Activated CD4-positive, alpha-beta T cell treated with anti-CD3 and anti-CD28 coated beads, Interleukin-2, amount 50 U/mL, for 4 hours (primary cell): Measurements from ENCODE around the gene SLC17A5.
"Not testable (repeated sequence)": the region's sequence is repeated elsewhere in the genome, so short reads cannot be mapped to it uniquely, and the experiment has no call there.

ENCODE experiments used
- DNase-seq, 2 experiments: peaks; one replicate each; pipeline ENCODE4 v3.0.0-alpha.2; 2020

SLC17A5 gene

DNA sequence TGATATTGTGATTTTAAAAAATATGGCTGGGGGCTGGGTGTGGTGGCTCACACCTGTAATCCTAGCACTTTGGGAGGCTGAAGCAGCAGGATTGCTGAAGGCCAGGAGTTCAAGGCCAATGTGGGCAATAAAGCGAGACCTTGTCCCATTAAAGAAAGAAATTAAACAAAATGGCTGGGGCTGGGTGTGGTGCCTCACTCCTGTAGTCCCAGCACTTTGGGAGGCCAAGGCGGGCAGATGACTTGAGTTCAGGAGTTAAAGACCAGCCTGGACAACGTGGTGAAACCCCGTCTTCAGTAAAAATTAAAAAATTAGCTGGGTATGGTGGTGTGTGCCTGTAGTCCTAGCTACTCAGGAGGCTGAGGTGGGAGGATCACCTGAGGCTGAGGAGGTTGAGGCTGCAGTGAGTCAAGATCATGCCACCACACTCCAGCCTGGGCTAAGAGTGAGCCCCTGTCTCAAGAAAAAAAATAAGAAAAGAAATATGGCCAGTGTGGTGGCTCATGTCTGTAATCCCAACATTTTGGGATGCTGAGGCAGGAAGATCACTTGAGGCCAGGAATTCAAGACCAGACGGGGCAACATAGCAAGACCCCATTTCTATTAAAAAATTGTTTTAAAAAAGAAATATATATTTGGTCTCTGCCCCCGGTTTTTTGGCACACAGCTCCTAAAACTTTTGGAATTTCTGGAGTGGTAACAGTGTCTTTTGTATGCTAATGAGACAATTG is 39.8 kb downstream of the SLC17A5 start:
- DNase-seq: no peak

DNA sequence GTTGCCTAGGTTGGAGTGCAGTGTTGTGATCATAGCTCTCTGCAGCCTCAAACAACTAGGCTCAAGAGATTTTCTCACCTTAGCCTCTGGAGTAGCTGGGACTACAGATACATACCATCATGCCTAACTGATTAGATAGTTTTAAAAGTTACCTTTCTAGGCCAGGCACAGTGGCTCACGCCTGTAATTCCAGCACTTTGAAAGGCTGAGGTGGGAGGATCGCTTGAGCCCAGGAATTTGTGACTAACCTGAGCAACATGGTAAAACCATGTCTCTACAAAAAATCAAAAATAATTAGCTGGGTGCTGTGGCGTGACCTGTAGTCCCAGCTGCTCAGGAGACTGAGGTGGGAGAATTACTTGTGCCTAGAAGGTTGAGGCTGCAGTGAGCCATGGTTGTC is 41.2 kb downstream of the SLC17A5 start:
- no peak for DNase-seq

DNA sequence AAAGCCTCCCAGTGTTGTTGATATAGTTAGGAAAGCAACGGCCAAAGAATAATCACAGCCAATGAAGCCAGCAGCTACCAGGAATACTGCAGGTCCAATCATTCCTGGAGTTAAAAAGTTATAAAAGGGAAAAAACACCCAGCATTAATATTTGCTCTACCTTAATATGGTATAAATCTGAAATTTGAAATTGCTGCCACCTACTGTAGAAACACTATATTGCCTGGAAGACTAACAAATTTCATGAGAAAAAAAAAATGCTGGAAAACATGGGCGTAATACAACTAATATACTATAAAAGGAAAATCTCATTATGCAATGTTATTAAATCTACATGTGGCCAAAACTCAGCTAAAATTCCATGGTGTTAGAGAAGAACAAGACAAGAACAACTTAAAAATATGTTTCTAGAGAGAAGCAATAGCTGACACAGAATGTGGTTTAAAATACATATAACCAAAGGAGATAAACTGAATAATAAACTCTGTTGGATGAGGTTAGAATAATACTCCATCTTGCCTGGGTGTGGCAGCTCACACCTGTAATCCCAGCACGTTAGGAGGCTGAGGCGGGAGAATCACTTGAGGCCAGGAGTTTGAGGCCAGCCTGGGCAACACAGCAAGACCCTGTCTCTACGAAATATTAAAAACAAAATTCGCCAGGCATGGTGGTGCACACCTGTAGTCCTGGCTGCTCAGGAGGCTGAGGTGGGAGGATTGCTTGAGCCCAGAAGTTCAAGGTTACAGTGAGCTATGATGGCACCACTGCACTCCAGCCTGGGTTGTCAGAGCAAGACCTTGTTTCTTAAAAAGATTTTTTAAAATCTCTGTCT is 43.1 kb downstream of the SLC17A5 start:
- no peak for DNase-seq

DNA sequence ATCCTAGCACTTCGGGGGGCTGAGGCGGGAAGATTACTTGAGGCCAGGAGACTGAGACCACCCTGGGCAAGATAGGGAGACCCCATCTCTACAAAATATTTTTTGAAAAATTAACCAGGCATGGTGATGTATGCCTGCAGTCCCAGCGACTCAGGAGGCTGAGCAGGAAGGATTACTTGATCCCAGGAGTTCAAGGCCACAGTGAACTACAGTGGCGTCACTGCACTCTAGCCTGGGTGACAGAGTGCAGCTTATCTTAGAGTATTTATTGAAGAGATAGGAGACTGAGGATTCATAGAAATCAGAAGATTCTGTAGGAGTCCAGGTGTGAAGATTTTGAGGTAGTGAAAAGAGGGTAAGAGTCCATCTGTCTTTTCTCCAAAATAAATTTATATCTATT is 45.0 kb downstream of the SLC17A5 start:
- DNase-seq: no peak

DNA sequence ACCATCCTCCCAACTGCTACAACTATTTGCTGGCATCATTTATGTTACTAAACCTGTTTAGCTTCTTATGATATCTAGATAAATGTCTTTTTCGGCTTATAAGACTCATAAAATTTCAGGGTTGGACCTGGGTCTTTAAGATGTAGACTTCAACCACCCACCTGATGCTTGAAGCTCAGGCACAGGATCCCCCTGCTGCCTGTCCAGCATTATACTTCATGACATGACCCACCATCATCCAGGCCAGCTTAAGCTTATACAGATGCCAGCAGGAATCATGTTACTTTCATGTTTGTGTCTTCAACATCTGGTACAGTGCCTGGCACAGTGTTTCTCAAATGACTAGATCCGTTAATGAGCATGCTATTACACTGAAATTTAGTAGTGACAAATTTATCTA is 47.4 kb downstream of the SLC17A5 start:
- DNase-seq: no peak

DNA sequence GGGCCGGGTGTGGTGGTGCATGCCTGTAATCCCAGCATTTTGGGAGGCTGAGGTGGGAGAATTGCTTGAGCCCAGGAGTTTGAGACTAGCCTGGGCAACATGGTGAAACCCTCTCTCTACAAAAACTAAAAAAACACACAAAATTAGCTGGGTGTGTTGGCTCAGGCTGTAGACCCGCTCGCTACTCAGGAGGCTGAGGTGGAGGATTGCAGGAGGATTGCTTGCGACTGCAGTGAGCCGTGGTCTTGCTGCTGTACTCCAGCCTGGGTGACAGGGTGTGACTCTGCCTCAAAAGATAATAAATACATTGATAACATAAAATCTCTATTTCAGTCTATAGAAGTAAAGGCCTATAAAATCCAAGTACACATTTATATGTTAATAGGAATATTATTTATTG is 49.3 kb downstream of the SLC17A5 start:
- no peak for DNase-seq

DNA sequence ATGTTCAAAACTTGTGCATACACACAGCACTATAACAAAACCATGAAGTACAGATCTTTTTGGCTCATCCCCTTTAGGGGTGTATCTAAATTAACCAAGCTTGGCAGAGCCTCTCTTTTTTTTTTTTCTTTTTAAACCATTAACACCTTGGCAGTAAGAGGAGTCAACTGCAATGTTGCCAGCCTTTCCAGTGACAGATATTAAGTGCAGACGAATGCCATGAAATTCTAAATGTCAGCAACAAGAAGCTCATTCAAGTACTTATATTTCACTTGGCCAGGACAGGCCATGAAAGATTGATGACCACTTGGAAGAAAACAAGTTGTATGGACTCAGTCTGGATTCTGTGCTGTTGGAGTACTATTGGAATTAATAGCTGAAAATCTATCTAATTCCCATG is 49.8 kb downstream of the SLC17A5 start:
- no peak for DNase-seq

DNA sequence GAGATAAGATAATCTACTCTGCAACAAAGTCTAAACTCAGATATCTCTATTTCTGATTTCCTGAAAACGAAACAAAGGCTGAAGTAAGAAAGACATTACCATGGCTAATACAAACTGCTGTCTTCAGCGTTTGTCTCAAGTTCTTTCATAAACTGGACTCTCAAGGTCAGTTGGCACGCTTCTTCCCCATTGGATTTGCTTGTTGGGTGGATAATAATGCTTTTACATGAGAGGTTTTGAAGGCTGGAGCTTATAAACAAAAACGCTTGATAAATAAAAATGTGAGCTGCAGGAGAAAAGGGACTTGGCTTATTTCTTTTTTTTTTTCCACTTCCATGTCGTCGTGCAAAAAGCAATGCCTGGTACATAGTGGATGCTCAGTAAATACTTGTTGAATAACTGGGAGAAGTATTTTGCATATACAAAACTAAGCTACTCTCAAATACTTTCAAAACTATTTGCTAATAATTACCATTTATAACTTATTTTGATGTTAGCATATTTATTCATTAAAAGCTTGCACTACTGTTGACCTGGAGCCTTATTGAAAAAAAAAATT is 67.3 kb downstream of the SLC17A5 start:
- DNase-seq: no peak

DNA sequence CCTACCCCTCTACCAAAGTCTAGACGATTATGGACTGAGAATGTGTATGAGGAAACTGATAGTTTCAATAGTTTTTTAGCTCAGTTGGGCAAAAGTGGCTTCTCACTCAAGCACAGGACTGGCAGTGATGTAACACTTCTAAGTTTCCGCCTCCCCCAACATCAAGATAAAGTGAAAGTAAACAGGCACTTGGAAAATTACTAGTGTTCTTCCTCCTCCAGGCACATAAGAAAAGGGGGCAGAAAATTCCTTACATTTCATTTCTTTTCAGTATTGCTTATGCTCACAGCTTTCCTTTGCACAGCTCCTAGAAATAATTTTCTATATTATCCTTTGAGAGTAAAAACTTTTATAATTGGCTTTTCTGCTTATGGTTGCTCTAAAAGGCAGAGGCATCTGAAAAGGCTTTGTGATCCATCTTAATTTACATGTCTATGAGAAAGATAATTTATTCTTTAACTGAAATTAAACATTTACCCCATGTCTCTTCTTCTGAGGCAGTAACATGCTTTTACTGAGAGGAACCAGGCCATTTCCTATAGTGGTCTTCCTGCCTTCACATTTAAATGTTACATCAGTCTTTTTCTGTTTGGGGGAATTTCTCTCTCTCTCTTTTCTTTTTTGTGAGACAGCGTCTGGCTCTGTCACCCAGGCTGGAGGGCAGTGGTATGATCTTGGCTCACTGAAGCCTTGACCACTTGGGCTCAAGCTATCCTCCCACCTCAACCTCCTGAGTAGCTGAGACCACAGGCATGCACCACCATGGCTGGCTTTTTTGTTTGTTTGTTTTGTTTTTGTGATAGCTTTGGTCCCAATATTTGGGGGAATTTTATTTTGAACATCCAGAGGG is 68.0 kb downstream of the SLC17A5 start:
- DNase-seq: peak in 1 of 2 experiments; percentile 11

DNA sequence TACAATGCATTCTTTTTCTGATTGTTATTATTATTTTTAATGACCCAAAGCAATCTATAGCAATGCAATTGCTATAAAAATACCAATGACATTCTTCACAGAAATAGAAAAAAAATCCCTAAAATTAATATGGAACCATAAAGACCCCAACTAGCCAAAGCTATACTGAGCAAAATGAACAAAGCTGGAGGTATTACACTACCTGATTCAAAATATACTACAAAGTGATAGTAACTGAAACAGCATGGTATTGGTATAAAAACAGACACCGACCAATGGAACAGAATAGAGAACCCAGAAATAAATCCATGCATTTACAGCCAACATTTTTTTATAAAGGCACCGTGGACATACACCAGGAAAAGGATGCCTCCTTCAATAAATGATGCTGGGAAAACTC is 72.5 kb downstream of the SLC17A5 start:
- DNase-seq: no peak

DNA sequence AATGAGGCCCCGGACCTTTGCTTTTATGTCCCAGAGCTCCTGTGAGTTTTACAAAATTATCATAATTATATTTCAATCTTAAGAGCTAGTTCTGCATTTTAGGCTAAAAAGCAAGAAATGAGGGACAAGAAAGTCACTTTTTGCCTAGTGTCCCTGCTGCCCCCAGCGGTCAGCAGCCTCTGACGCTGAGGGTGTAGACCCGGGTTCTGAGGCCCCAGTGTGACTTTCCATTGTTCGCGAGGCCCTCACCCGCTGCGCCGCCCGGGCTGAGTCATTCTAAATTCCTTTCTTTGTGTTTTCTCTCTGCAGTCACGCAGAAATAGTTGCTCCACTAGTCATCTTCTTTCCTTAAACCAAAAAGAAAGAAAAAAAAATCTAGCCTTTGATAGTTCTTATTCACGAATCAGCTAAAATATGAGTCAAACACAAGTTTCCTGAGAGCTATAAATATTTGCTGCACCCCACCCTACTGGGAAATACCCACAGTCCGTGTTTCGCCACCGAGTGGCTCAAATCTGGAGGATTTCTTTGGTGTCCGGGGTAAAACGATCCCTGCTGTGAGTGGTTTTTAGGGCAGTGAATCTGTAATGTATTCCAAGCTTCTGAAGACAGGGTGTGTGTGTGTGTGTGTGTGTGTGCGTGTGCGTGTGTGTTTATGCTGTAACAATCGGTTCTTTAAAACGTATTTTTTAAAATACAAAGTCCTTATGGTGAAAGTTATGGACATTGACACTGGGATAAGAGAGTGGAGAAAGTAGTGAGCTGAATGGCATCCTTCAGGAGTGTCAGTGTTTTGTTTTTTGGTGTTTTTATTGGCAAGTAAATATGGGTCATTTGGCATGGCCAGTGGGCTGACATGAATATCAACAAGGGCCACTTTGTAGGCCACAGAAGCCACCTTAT is 73.3 kb downstream of the SLC17A5 start:
- peak; percentile 74 to 78 for DNase-seq

DNA sequence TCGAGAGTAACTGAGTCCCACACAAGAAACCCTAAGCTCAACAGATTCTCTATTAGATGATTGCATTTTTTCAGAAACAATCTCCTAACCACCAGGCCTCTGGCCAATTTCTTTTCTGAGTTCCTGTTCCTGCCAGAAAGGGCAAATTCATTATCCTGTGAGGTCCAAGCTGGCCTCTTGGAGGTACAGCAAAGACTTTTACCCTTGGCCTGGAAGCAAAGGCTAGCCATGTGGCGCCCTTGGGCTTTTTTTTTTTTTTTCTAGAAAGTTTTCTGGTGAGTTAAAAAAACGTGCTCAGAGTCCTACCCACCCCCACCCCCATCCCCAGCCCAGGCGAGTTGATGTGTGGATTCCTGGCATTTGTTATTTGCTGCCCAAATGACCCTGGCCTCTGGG is 73.9 kb downstream of the SLC17A5 start:
- no peak for DNase-seq

DNA sequence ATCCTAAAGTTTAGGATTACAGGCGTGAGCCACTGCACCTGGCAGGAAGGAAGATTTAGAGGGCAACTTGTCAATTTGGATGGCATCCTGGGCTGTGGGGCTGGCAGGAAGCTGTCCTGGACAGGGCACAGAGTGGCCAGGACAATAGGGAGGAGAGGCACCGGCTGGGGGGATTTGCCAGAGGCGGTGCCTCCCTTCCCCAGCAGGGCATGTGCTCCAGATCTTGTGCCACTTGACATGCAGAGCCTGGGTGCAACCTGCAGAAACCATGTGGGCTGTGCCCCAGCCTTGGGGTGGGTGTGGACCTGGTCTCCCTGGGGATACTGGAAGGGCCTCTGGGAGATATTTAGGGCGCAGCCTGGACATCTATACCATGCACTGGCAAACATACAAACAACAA is 74.4 kb downstream of the SLC17A5 start:
- DNase-seq: no peak

DNA sequence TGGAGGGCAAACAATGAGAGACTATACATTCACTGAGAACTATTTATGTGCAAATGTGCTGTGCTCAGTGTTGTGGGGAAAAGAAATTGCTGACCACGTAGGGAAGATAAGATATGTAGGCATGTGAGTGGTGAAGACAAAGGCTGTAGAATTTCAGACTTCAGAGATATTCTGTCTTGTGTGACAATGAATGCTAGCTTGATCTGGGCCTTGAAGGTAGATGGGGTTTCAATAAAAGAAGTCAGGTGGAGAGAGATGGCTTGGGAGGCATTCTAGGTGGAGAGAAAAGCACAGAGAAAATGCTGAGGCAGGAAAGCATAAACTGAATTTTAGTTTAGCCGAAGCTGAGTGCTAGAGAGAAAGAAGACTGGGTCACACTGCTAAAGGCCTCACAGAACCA is 76.1 kb downstream of the SLC17A5 start:
- no peak for DNase-seq

DNA sequence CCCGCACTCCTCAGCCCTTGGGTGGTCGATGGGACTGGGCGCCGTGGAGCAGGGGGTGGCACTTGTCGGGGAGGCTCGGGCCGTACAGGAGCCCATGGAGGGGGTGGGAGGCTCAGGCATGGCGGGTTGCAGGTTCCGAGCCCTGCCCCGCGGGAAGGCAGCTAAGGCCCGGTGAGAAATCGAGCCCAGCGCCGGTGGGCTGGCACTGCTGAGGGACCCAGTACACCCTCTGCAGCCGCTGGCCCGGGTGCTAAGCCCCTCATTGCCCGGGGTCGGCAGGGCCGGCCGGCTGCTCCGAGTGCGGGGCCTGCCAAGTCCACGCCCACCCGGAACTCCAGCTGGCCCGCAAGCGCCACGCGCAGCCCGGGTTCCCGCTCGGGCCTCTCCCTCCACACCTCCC is 81.3 kb downstream of the SLC17A5 start:
- DNase-seq: not testable (repeated sequence)

DNA sequence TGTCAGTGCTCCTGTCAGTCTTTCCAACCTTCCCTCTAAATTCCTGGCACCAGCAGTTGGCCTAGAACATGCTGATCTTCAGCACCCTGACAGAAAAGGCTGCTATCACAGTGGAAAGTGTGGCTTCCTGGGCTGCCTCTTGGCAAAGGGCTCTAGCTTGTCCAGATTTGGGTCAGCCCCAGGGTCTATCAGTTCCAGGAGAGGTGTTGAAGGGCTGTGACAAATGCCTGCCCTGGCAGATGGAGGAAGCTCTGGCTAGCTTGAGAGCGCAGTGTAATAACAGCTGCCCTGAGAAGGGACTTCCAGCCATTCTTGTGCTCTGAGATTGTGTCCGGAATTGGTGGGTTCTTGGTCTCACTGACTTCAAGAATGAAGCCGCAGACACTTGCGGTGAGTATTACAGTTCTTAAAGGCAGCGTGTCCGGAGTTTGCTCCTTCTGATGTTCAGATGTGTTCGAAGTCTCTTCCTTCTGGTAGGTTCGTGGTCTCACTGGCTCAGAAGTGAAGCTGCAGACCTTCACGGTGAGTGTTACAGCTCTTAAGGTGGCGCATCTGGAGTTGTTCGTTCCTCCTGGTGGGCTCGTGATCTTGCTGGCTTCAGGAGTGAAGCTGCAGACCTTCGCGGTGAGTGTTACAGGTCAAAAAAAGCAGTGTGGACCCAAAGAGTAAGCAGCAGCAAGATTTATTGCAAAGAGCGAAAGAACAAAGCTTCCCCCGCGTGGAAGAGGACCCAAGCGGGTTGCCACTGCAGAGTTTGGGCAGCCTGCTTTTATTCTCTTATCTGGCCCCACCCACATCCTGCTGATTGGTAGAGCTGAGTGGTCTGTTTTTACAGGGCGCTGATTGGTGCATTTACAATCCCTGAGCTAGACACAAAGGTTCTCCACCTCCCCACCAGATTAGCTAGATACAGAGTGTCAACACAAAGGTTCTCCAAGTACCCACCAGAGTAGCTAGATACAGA is 82.3 kb downstream of the SLC17A5 start:
- not testable (repeated sequence) for DNase-seq

DNA sequence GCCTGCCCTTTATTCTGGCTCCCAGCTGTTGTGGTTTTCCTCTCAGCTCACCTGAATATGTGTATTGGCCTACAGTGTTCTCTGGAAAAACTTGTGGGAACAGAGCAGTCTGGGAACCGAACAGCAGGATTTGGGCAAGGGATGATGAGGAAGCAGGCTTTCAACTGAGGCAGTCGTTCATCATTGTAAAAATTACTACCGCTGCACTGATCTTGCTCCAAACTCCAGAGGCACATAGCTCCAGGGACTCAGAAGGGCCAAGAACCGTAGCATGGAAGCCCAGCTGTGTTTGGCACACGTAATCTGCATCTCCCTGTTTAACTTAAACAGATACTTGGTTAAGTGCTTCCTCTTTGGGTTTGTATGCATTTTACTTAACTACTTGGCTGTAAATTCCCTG is 84.7 kb downstream of the SLC17A5 start:
- no peak for DNase-seq

DNA sequence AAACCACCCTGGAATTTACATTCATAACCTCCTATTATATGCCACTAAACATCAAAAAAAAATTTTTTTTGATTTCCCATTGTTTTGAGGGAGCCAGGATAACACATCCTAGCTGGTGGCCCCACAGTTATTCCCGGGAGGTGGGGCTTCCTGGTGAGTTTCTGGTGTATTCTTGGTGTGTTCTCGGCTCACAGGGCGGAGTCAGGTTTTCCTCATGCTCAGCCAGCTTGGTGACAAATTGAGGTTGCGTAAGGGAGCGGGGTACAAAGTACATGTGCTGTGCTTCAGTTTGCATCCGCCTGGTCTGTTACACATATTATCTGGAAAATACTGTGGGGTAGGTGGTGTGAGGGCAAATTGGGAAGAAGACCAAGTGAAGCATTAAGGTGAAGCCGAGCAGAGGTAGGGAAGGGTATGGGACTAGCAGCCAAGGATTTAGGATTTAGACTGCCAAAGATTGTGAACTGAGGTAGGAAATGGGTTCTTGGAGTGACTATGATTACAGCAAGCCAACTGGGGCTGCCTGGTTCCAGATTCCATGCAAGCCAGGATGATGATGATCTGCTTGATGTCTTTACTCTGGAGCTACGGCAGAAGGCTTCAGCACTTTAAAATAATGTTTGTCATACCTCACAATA is 86.7 kb downstream of the SLC17A5 start:
- DNase-seq: no peak

DNA sequence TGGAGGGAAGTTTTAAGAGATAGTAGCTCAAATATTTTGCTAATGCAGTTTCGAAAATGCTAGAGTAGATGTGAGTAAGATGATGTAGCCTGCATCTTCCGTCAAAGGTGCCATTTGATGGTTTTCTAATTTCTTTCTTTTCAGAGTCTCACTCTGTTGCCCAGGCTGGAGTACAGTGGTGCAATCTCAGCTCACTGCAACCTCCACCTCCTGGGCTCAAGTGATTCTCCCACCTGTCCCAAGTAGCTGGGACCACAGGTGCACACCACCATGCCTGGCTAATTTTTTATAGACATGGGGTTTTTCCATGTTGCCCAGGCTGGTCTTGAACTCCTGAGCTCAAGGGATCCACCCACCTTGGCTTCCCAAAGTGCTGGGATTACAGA is 87.3 kb downstream of the SLC17A5 start:
- not testable (repeated sequence) for DNase-seq

DNA sequence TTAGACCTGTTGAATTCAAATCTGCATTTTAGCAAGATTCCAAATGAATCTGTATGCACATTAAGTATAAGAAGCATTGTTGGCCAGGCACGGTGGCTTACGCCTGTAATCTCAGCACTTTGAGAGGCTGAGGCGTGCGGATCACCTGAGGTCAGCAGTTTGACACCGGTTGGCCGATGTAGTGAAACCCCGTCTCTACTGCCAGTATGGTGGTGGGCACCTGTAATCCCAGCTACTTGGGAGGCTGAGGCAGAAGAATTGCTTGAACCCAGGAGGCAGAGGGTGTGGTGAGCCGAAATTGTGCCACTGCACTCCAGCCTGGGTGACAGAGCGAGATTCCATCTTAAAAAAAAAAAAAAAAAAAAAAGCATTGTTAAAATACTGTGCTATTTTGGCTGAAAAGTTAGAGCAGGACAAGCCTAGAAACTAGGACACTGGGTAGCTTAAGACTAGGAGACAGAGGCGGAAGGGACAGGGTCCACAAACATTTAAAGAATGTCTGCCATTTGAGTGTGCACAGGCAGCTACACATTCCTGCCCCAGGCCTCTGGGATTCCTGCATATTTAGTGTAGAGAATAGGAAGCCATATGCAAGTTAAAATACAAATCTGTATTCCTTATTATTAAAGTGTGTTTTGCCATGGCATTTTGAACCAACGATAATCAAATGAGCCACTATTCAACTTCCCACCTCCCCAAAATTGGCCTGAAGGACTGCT is 87.9 kb downstream of the SLC17A5 start:
- no peak for DNase-seq
